HepG2 (cell line): ENCODE data around the gene MTRF1. TPM values are rescaled to one million over a fixed set of nuclear protein-coding genes. Genes with fewer than 3 reads are reported as not detected.

Source experiments
- ATAC-seq: fragments of 200-7000 bp; cut with Tn5 transposase; 3 replicates; pipeline ENCODE4 v1.9.1; 2020; ENCODE audit warnings: mild to moderate bottlenecking, moderate library complexity
- BruUV-seq: library from RNA; stranded (reverse); fragments of 400-500 nt; replicated peaks from 2 replicates; lab custom pipeline; 2021; lab: Mats Ljungman, UMichigan
- CTCF ChIA-PET: fragments of 300-600 bp; formaldehyde crosslinking; extraction: SDS; loops from one replicate; lab custom pipeline; 2021; ENCODE audit warnings: low total read pairs, inconsistent platforms, low intra/inter-chr PET ratio; lab: Yijun Ruan, JAX
- POLR2A ChIA-PET: fragments of 350-600 bp; sonication (Branson Sonifier 250); formaldehyde crosslinking; loops from one replicate; lab custom pipeline; 2020; ENCODE audit warnings: antibody characterized with exemption, inconsistent platforms; lab: Yijun Ruan, JAX
- DNase-seq: peaks from one replicate; pipeline ENCODE4 v3.0.0-alpha.2; 2015; ENCODE audit warnings: low spot score
- FAIRE-seq: peaks from 3 replicates; lab custom pipeline; 2011; peaks lifted over from hg19 to GRCh38; lab: Jason Lieb, UNC
- H2AFZ ChIP-seq: one replicate; pipeline ENCODE4 v1.6.1; 2011; ENCODE audit warnings: low read length, inconsistent platforms
- H3K27ac ChIP-seq: fragments of 300-600 bp; 3 replicates; pipeline ENCODE4 v1.8.0; 2011; ENCODE audit warnings: mixed run types, mild to moderate bottlenecking, mixed read lengths, low read length, inconsistent platforms; ENCODE audit not compliant: insufficient read depth; ENCODE audit errors: extremely low read length
- H3K27me3 ChIP-seq, 2 experiments: fragments of 200-600 bp in 1 of 2; 2 replicates in 1 of 2; 3 replicates in 1 of 2; pipeline versions ENCODE4 v1.6.0 to v1.8.0; 2011; ENCODE audit warnings: low read length in 2 of 2, mild to moderate bottlenecking in 2 of 2, moderate library complexity in 2 of 2, inconsistent platforms in 1 of 2; ENCODE audit not compliant: insufficient read depth in 2 of 2, control insufficient read depth in 1 of 2
- H3K36me3 ChIP-seq, 2 experiments: fragments of 200-600 bp in 1 of 2; replicated peaks in 1 of 2; 2 replicates in 1 of 2; 3 replicates in 1 of 2; pipeline versions ENCODE4 v1.5.1 to v1.8.0; 2011; ENCODE audit warnings: low read length in 2 of 2, inconsistent platforms in 1 of 2; ENCODE audit not compliant: insufficient read depth in 2 of 2, control insufficient read depth in 1 of 2
- H3K4me1 ChIP-seq: 2 replicates; pipeline ENCODE4 v1.5.1; 2012; ENCODE audit warnings: low read length, inconsistent platforms; ENCODE audit not compliant: insufficient read depth
- H3K4me2 ChIP-seq: 2 replicates; pipeline ENCODE4 v1.6.0; 2011; ENCODE audit warnings: low read depth, low read length, inconsistent platforms
- H3K4me3 ChIP-seq, 3 experiments: fragments of 200-600 bp in 1 of 3; sonication (generic), shearing (Covaris generic) in 1 of 3; replicated peaks in 1 of 3; 2 replicates each; pipeline ENCODE4 v1.5.1; 2011 to 2016; ENCODE audit warnings: low read length in 3 of 3, inconsistent platforms in 2 of 3, low read depth in 2 of 3, mild to moderate bottlenecking in 2 of 3, control low read depth in 1 of 3, mixed read lengths in 1 of 3; ENCODE audit not compliant: insufficient read depth in 1 of 3
- H3K79me2 ChIP-seq: one replicate; pipeline ENCODE4 v1.6.1; 2011; ENCODE audit warnings: low read length, inconsistent platforms; ENCODE audit not compliant: insufficient read depth
- H3K9ac ChIP-seq: 2 replicates; pipeline ENCODE4 v1.6.0; 2011; ENCODE audit warnings: mild to moderate bottlenecking, low read depth, low read length, inconsistent platforms; ENCODE audit not compliant: insufficient read depth
- H3K9me3 ChIP-seq: 2 replicates; pipeline ENCODE4 v1.5.1; 2012; ENCODE audit warnings: mild to moderate bottlenecking, low read length
- H4K20me1 ChIP-seq: 2 replicates; pipeline ENCODE4 v1.6.0; 2011; ENCODE audit warnings: inconsistent platforms, mild to moderate bottlenecking, low read length, moderate library complexity; ENCODE audit not compliant: insufficient read depth
- CEBPZ ChIP-seq: IDR thresholded peaks from 2 replicates; pipeline ENCODE4 v1.6.1; 2012; ENCODE audit warnings: low read length, improper control_type of control experiment
- JUN ChIP-seq: sonication (generic); formaldehyde crosslinking; IDR thresholded peaks from 2 replicates; pipeline ENCODE4 v1.4.0; 2020; ENCODE audit warnings: mild to moderate bottlenecking, missing genetic modification reagents
- RARA ChIP-seq: IDR thresholded peaks from 2 replicates; pipeline ENCODE4 v1.6.1; 2016; ENCODE audit warnings: missing genetic modification reagents, missing compliant biosample characterization
- ZKSCAN1 ChIP-seq: fragments of 150-350 bp; IDR thresholded peaks from 2 replicates; pipeline ENCODE4 v1.6.1; 2014; ENCODE audit warnings: low read length
- ZNF234 ChIP-seq: sonication (generic); formaldehyde crosslinking; conservative IDR thresholded peaks from 2 replicates; pipeline ENCODE4 v1.5.1; 2020; ENCODE audit warnings: mild to moderate bottlenecking, missing genetic modification reagents
- ZNF317 ChIP-seq: sonication (generic); formaldehyde crosslinking; IDR thresholded peaks from 2 replicates; pipeline ENCODE4 v1.5.0; 2020; ENCODE audit warnings: mild to moderate bottlenecking, missing genetic modification reagents
- ZNF724P ChIP-seq: sonication (generic); formaldehyde crosslinking; IDR thresholded peaks from 2 replicates; pipeline ENCODE4 v1.8.0; 2022; ENCODE audit warnings: missing genetic modification reagents, borderline replicate concordance
- WGBS: methylation state at CpG from one replicate; pipeline ENCODE4 v1.1.6; 2017; ENCODE audit warnings: low lambda C conversion rate; 5-methylcytosine and 5-hydroxymethylcytosine counted together
- in situ Hi-C: cut with HindIII; loops from 2 replicates; pipeline ENCODE4 v1.10.0; 2017; ENCODE audit warnings: low pct_unique_long_range_greater_than_20kb; ENCODE audit not compliant: extremely low pct_ligation_motif_present
- intact Hi-C: fragments of 100-400 bp; cut with micrococcal nuclease; formaldehyde crosslinking; loops from one replicate; pipeline ENCODE4 v1.10.0; 2022; ENCODE audit not compliant: unreplicated experiment
- polyA plus RNA-seq, 8 experiments: library from polyadenylated mRNA; depleted of rRNA in 3 of 8; stranded (reverse) in 7 of 8; unstranded in 1 of 8; fragments of >200 nt; fragmentation: Illumina TruSeq in 4 of 8; extraction: Trizol in 4 of 8; gene quantifications; 2 replicates each; pipeline versions ENCODE4 v1.2.1 to v1.2.3, GENCODE V29; 2011 to 2016; ENCODE audit warnings: low read depth in 4 of 8, missing spikeins in 1 of 8, mixed read lengths in 1 of 8; ENCODE audit not compliant: insufficient read depth in 1 of 8
- total RNA-seq, 5 experiments: library from RNA; depleted of rRNA; stranded (reverse); fragments of >200 nt; fragmentation: Illumina TruSeq; extraction: Trizol; gene quantifications; 2 replicates each; pipeline ENCODE4 v1.2.3, GENCODE V29; 2016; ENCODE audit warnings: low read depth in 1 of 5
- TF ChIP-seq, protein P1 (sequence below): sonication (generic); formaldehyde crosslinking; IDR thresholded peaks from 2 replicates; pipeline ENCODE4 v1.5.0; 2020; ENCODE audit warnings: missing genetic modification reagents
- TF ChIP-seq, protein P2 (sequence below): sonication (generic); formaldehyde crosslinking; IDR thresholded peaks from 2 replicates; pipeline ENCODE4 v1.5.1; 2020; ENCODE audit warnings: mild to moderate bottlenecking, missing genetic modification reagents

Gene MTRF1
- total and polyA plus RNA-seq, 2 of the 13 experiments (the other 11 are each of a cell fraction or from before 2014, with no cell fraction given), result 21.6 to 27.2 TPM

GRCh38 chr13:41271456-41272285 is 8.3 kb upstream of the MTRF1 start:
- no peaks in the 10 kb centered on the region for H3K79me2 ChIP-seq
- peak overlapping the region; percentile 81 for H2AFZ ChIP-seq

DNA sequence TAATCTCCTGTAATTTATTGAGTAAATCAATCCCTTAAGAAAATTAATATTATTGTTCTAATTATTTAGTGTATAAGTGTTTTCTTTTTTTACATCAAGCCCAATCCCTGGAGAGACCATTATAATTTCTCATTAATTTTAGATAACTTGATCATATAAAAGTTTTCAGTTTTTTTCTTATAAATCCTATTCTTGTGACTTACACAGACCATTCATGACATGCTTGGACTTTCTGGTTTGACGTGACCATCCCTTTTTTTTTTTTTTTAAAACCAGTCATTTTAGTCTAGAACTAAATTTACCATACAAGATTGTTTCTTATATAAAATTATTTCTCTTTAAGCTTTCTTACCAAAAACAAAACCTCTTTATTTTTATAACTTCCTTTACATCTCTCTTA is 5.4 kb upstream of the MTRF1 start:
- intact Hi-C loops (no loop called here), in situ Hi-C loops (no loop called here)
- Histone ChIP-seq H4K20me1 (no peaks in the 10 kb centered on the region), H3K4me1 (peaks cover 13% of the 10 kb centered on the region), H3K36me3 (no peaks in the 10 kb centered on the region), H2AFZ (no peak overlapping the region), H3K9ac (no peak overlapping the region), H3K4me2 (no peak overlapping the region), H3K79me2 (no peaks in the 10 kb centered on the region), H3K27me3 (no peaks in the 10 kb centered on the region), H3K27ac (no peak overlapping the region), H3K4me3 (no peak overlapping the region), H3K9me3 (peaks cover 26% of the 10 kb centered on the region)
- ATAC-seq (no peak), FAIRE-seq (no peak), DNase-seq (no peak)
- no TSS peak for BruUV-seq
- 2% methylated on average over 1 of the region's 1 CpG for WGBS
- ChIA-PET POLR2A (no interaction called here), CTCF (no interaction called here)
- TF ChIP-seq ZNF234 (CRISPR knock-in tag) (no peak), ZNF724P (CRISPR knock-in tag) (peak; percentile 82; the same call in 1 of the 2 replicates), ZKSCAN1 (peak; percentile 38; the same call in 1 of the 2 replicates), CEBPZ (peak; percentile 49; the same call in 1 of the 2 replicates)
- TF ChIP-seq, protein P1, sequence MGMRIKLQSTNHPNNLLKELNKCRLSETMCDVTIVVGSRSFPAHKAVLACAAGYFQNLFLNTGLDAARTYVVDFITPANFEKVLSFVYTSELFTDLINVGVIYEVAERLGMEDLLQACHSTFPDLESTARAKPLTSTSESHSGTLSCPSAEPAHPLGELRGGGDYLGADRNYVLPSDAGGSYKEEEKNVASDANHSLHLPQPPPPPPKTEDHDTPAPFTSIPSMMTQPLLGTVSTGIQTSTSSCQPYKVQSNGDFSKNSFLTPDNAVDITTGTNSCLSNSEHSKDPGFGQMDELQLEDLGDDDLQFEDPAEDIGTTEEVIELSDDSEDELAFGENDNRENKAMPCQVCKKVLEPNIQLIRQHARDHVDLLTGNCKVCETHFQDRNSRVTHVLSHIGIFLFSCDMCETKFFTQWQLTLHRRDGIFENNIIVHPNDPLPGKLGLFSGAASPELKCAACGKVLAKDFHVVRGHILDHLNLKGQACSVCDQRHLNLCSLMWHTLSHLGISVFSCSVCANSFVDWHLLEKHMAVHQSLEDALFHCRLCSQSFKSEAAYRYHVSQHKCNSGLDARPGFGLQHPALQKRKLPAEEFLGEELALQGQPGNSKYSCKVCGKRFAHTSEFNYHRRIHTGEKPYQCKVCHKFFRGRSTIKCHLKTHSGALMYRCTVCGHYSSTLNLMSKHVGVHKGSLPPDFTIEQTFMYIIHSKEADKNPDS (CRISPR knock-in tag), result no peak
- TF ChIP-seq, protein P2, sequence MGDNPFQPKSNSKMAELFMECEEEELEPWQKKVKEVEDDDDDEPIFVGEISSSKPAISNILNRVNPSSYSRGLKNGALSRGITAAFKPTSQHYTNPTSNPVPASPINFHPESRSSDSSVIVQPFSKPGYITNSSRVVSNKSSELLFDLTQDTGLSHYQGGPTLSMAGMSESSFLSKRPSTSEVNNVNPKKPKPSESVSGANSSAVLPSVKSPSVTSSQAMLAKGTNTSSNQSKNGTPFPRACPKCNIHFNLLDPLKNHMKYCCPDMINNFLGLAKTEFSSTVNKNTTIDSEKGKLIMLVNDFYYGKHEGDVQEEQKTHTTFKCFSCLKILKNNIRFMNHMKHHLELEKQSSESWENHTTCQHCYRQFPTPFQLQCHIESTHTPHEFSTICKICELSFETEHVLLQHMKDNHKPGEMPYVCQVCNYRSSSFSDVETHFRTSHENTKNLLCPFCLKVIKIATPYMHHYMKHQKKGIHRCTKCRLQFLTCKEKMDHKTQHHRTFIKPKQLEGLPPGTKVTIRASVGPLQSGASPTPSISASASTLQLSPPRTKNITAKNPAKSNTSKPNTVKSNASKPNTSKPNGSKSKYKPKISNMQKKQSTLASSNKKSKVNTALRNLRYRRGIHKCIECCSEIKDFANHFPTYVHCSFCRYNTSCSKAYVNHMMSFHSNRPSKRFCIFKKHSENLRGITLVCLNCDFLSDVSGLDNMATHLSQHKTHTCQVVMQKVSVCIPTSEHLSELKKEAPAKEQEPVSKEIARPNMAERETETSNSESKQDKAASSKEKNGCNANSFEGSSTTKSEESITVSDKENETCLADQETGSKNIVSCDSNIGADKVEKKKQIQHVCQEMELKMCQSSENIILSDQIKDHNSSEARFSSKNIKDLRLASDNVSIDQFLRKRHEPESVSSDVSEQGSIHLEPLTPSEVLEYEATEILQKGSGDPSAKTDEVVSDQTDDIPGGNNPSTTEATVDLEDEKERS (CRISPR knock-in tag), result 0 out of 2 replicates have a peak, but pooled peaks have one; percentile 42

More at GRCh38 chr13:41271456-41272285, 8.3 kb upstream of the MTRF1 start:
- ATAC-seq (peak; percentile 56), FAIRE-seq (no peak), DNase-seq (no peak)
- Histone ChIP-seq H3K4me3 (peak overlapping the region in 2 of 3 experiments; percentile 35 to 39; a peak in 2 of 6 replicates), H3K4me2 (peak overlapping the region; percentile 64), H3K9me3 (peaks cover 26% of the 10 kb centered on the region), H4K20me1 (no peaks in the 10 kb centered on the region), H3K4me1 (peaks cover 13% of the 10 kb centered on the region), H3K27me3 (no peaks in the 10 kb centered on the region), H3K27ac (peak overlapping the region; percentile 26), H3K36me3 (no peaks in the 10 kb centered on the region), H3K9ac (peak overlapping the region; percentile 34; the same call in 1 of the 2 replicates)
- ChIA-PET CTCF (no interaction called here), POLR2A (interaction anchor here (0.9 to 3.8 kb wide), 2 partner anchors 12 to 16 kb away, joined by 3 to 13 read pairs; no protein-coding TSS in a partner anchor)
- TF ChIP-seq ZNF317 (peak; percentile 97), JUN (no peak), RARA (CRISPR knock-in tag) (no peak)
- BruUV-seq, result no TSS peak
- intact Hi-C loops (no loop called here), in situ Hi-C loops (no loop called here)
- WGBS, result 23% methylated on average over 6 of the region's 6 CpGs
